MM.1S (cell line): ENCODE data around the gene PLCB4.
A peak's percentile ranks its signal among the peaks of the same experiment; 100 is the strongest.

Experiments
- DNase-seq: peaks from one replicate; pipeline ENCODE4 v3.0.0-alpha.2; 2015
- H2AFZ ChIP-seq: fragments of 300-600 bp; sonication (generic); 2 replicates; pipeline ENCODE4 v1.6.0; 2016; ENCODE audit warnings: antibody characterized with exemption, low read length
- H3F3A ChIP-seq: fragments of 300-600 bp; sonication (generic); 2 replicates; pipeline ENCODE4 v1.6.1; 2016; ENCODE audit warnings: mild to moderate bottlenecking, antibody characterized with exemption, low read length, moderate library complexity, mixed read lengths; ENCODE audit not compliant: insufficient read depth
- H3K27ac ChIP-seq: fragments of 300-600 bp; sonication (generic); 2 replicates; pipeline ENCODE4 v1.5.1; 2016; ENCODE audit warnings: mild to moderate bottlenecking, low read length
- H3K27me3 ChIP-seq: fragments of 300-600 bp; sonication (generic); replicated peaks from 2 replicates; pipeline ENCODE4 v1.6.0; 2016; ENCODE audit warnings: low read length; ENCODE audit not compliant: insufficient read depth
- H3K36me3 ChIP-seq: fragments of 300-600 bp; sonication (generic); replicated peaks from 2 replicates; pipeline ENCODE4 v1.6.1; 2016; ENCODE audit warnings: mild to moderate bottlenecking, low read length, mixed read lengths; ENCODE audit not compliant: insufficient read depth
- H3K4me1 ChIP-seq: fragments of 300-600 bp; sonication (generic); 2 replicates; pipeline ENCODE4 v1.6.1; 2016; ENCODE audit warnings: low read length, mixed read lengths
- H3K4me2 ChIP-seq: fragments of 300-600 bp; sonication (generic); 2 replicates; pipeline ENCODE4 v1.6.0; 2016; ENCODE audit warnings: low read depth, low read length
- H3K4me3 ChIP-seq: fragments of 300-600 bp; sonication (generic); 2 replicates; pipeline ENCODE4 v1.5.1; 2016; ENCODE audit warnings: low read length, mixed read lengths
- H3K79me2 ChIP-seq: fragments of 300-600 bp; sonication (generic); 2 replicates; pipeline ENCODE4 v1.6.1; 2016; ENCODE audit warnings: mixed run types, low read length, mixed read lengths
- H3K9ac ChIP-seq: fragments of 300-600 bp; sonication (generic); 2 replicates; pipeline ENCODE4 v1.6.1; 2016; ENCODE audit warnings: low read length, mixed read lengths
- H3K9me2 ChIP-seq: fragments of 300-600 bp; sonication (generic); replicated peaks from 2 replicates; pipeline ENCODE4 v1.6.1; 2016; ENCODE audit warnings: mild to moderate bottlenecking, low read length, mixed read lengths; ENCODE audit not compliant: insufficient read depth
- H3K9me3 ChIP-seq: fragments of 300-600 bp; sonication (generic); replicated peaks from 2 replicates; pipeline ENCODE4 v1.6.1; 2016; ENCODE audit warnings: mild to moderate bottlenecking, low read length, mixed read lengths; ENCODE audit not compliant: insufficient read depth
- H4K20me1 ChIP-seq: fragments of 300-600 bp; sonication (generic); 2 replicates; pipeline ENCODE4 v1.6.1; 2016; ENCODE audit warnings: mild to moderate bottlenecking, low read length, moderate library complexity, mixed read lengths; ENCODE audit not compliant: insufficient read depth
- EZH2 ChIP-seq: fragments of 300-600 bp; sonication (generic); optimal IDR thresholded peaks from 2 replicates; pipeline ENCODE3; 2017; ENCODE audit warnings: low read depth, mild to moderate bottlenecking, antibody characterized with exemption, low read length, mixed read lengths
- EZH2phosphoT487 ChIP-seq: fragments of 300-600 bp; sonication (generic); IDR thresholded peaks from 2 replicates; pipeline ENCODE4 v1.6.1; 2018; ENCODE audit warnings: antibody characterized with exemption, low read length
- TF ChIP-seq, protein P1 (sequence below): fragments of 300-600 bp; sonication (generic); IDR thresholded peaks from 2 replicates; pipeline ENCODE4 v1.5.1; 2016; ENCODE audit warnings: antibody characterized with exemption, low read length, mixed read lengths

Gene PLCB4

DNA sequence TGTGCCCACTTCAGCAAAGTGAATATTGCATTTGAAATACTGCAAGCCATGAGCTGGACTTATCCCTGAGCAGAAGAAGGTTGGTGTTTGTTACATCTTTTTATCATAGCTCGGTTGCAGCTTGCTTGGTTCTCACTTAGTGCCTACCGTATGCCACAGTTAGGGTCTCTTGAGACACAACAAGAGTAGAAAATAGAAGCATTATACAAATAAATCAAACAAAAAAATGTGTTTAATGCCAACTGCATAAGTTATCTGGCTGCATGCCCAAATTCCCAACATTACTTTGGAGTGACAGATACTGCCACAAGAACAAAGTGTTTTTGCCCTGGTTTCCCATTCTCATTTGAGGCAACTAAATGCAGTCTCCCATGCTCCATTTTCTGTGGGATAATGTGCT, 391.6 kb downstream of the PLCB4 start:
- no peak overlapping the region for H3K9ac ChIP-seq
- no peak overlapping the region for H2AFZ ChIP-seq
- H3K4me1 ChIP-seq = peaks cover 28% of the 10 kb centered on the region
- H3K36me3 ChIP-seq = no peaks in the 10 kb centered on the region
- H4K20me1 ChIP-seq = no peaks in the 10 kb centered on the region
- no peaks in the 10 kb centered on the region for H3K9me2 ChIP-seq
- peaks cover 21% of the 10 kb centered on the region for H3F3A ChIP-seq
- no peak overlapping the region for H3K4me3 ChIP-seq
- H3K27me3 ChIP-seq = no peaks in the 10 kb centered on the region
- H3K79me2 ChIP-seq = no peaks in the 10 kb centered on the region
- TF ChIP-seq EZH2 = no peak
- no peak for TF ChIP-seq EZH2phosphoT487
- TF ChIP-seq, protein P1, sequence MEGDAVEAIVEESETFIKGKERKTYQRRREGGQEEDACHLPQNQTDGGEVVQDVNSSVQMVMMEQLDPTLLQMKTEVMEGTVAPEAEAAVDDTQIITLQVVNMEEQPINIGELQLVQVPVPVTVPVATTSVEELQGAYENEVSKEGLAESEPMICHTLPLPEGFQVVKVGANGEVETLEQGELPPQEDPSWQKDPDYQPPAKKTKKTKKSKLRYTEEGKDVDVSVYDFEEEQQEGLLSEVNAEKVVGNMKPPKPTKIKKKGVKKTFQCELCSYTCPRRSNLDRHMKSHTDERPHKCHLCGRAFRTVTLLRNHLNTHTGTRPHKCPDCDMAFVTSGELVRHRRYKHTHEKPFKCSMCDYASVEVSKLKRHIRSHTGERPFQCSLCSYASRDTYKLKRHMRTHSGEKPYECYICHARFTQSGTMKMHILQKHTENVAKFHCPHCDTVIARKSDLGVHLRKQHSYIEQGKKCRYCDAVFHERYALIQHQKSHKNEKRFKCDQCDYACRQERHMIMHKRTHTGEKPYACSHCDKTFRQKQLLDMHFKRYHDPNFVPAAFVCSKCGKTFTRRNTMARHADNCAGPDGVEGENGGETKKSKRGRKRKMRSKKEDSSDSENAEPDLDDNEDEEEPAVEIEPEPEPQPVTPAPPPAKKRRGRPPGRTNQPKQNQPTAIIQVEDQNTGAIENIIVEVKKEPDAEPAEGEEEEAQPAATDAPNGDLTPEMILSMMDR = no peak
- H3K27ac ChIP-seq = no peak overlapping the region
- no peaks in the 10 kb centered on the region for H3K9me3 ChIP-seq
- peak; percentile 3 for DNase-seq
- H3K4me2 ChIP-seq = no peak overlapping the region

DNA sequence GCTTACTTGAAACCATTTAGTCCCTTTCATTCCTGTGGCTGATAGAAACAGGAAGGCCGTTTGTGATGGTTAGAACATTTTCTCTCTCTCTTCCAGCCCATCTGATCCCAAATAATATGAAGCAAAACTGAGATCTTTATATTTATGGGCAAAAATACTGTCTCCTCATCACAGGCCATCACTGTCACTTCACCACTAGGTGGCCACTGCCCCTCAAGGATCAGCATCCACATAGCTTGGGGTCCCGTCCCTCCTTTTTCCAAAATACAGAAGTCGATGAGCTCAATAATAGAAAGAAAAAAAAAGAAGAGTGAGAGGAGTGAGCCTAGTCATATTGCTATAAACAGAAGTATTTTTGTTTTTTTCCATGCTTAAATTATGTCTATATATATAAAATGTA, 399.1 kb downstream of the PLCB4 start:
- H3K79me2 ChIP-seq = no peaks in the 10 kb centered on the region
- no peaks in the 10 kb centered on the region for H4K20me1 ChIP-seq
- no peak overlapping the region for H3K27ac ChIP-seq
- H3K9ac ChIP-seq = no peak overlapping the region
- H3K4me1 ChIP-seq = peaks cover 31% of the 10 kb centered on the region
- H3K9me3 ChIP-seq = no peaks in the 10 kb centered on the region
- no peak for TF ChIP-seq EZH2phosphoT487
- TF ChIP-seq, protein P1 = peak; percentile 88
- no peaks in the 10 kb centered on the region for H3K9me2 ChIP-seq
- peak; percentile 42 for DNase-seq
- no peaks in the 10 kb centered on the region for H3K27me3 ChIP-seq
- no peak overlapping the region for H3K4me3 ChIP-seq
- no peaks in the 10 kb centered on the region for H3F3A ChIP-seq
- peak overlapping the region; percentile 21; the same call in 1 of the 2 replicates for H3K4me2 ChIP-seq
- H3K36me3 ChIP-seq = no peaks in the 10 kb centered on the region
- peak overlapping the region; percentile 23; the same call in 1 of the 2 replicates for H2AFZ ChIP-seq

DNA sequence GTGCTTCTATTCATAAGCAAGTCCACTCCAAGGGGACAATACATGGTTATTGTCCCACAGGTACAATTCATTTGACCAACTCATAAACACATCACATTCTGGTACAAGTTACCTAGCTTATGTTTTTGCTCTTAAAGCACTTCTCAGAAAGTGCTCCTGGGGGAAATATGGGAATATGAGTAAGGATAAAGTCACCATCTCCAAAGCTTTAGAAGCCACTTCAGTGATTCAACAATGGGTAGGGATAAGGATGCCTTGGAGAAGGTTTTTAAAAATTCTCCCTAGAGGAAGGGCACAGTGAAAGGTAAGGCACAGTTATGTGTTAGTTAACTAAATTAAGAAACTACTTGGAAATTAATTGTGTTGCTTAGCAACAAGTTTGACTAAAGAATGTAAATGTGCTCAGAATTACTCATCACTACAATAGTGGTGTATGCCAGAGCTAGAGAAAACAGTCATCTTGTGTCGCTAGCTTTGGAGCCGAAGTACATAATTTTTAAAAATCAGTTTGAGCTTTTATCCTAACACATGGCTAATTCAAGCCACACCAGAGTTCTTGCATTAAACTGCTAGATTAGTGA, 406.0 kb downstream of the PLCB4 start:
- H3K27ac ChIP-seq = no peak overlapping the region
- H3K4me3 ChIP-seq = no peak overlapping the region
- no peaks in the 10 kb centered on the region for H3K36me3 ChIP-seq
- H3K4me1 ChIP-seq = peaks cover 48% of the 10 kb centered on the region
- no peak overlapping the region for H3K4me2 ChIP-seq
- no peak overlapping the region for H2AFZ ChIP-seq
- no peaks in the 10 kb centered on the region for H3K9me2 ChIP-seq
- H3F3A ChIP-seq = no peaks in the 10 kb centered on the region; the same call in 1 of the 2 replicates
- TF ChIP-seq EZH2phosphoT487 (no peak), EZH2 (no peak)
- TF ChIP-seq, protein P1 = no peak
- H3K79me2 ChIP-seq = no peaks in the 10 kb centered on the region
- no peaks in the 10 kb centered on the region for H3K9me3 ChIP-seq
- no peak overlapping the region for H3K9ac ChIP-seq
- H3K27me3 ChIP-seq = no peaks in the 10 kb centered on the region
- DNase-seq = no peak
- no peaks in the 10 kb centered on the region for H4K20me1 ChIP-seq
